IMR-90 (cell line): ENCODE measurements around the gene PRR36. TPM values are rescaled to one million over a fixed set of nuclear protein-coding genes. Genes with fewer than 3 reads are reported as not detected.

Experiments
- ATAC-seq: fragments of 200-7000 bp; cut with Tn5 transposase; 2 replicates; pipeline ENCODE4 v1.9.1; 2020; ENCODE audit warnings: low read depth, mild to moderate bottlenecking, moderate library complexity
- BruUV-seq: library from RNA; stranded (reverse); fragments of 400-500 nt; replicated peaks from 2 replicates; lab custom pipeline; 2021; lab: Mats Ljungman, UMichigan
- CTCF ChIA-PET: fragments of 300-600 bp; formaldehyde crosslinking; extraction: SDS; loops from one replicate; lab custom pipeline; 2021; ENCODE audit warnings: antibody characterized with exemption; lab: Yijun Ruan, JAX
- POLR2A ChIA-PET: fragments of 300-600 bp; sonication (Branson Sonifier 250); formaldehyde crosslinking; loops from one replicate; lab custom pipeline; 2022; ENCODE audit warnings: antibody characterized with exemption; ENCODE audit not compliant: unreplicated experiment; lab: Charles Lee
- DNase-seq: peaks from one replicate; pipeline ENCODE4 v3.0.0; 2013
- H2AFZ ChIP-seq: replicated peaks from 2 replicates; pipeline ENCODE3; 2013; ENCODE audit warnings: low read length, mild to moderate bottlenecking; ENCODE audit not compliant: poor library complexity
- H2AK5ac ChIP-seq: 2 replicates; pipeline ENCODE4 v1.6.1; 2013; ENCODE audit warnings: low read depth, low read length, inconsistent platforms
- H2AK9ac ChIP-seq: replicated peaks from 2 replicates; pipeline ENCODE3; 2013; ENCODE audit warnings: mild to moderate bottlenecking, low read depth, low read length, moderate library complexity; ENCODE audit not compliant: poor library complexity
- H2BK120ac ChIP-seq: 2 replicates; pipeline ENCODE4 v1.6.1; 2013; ENCODE audit warnings: low read depth, low read length, inconsistent platforms
- H2BK15ac ChIP-seq: 3 replicates; pipeline ENCODE4 v1.6.1; 2013; ENCODE audit warnings: low read depth, low read length, inconsistent platforms
- H2BK20ac ChIP-seq: 2 replicates; pipeline ENCODE4 v1.6.1; 2013; ENCODE audit warnings: low read depth, mild to moderate bottlenecking, inconsistent platforms, low read length, moderate library complexity
- H2BK5ac ChIP-seq: 2 replicates; pipeline ENCODE4 v1.6.1; 2013; ENCODE audit warnings: mild to moderate bottlenecking, low read depth, low read length, inconsistent platforms; ENCODE audit not compliant: poor library complexity, severe bottlenecking
- H3K14ac ChIP-seq: replicated peaks from 2 replicates; pipeline ENCODE4 v1.6.1; 2013; ENCODE audit warnings: low read depth, low read length, inconsistent platforms
- H3K18ac ChIP-seq: 2 replicates; pipeline ENCODE4 v1.6.1; 2013; ENCODE audit warnings: low read depth, low read length, control low read depth
- H3K23ac ChIP-seq: 2 replicates; pipeline ENCODE4 v1.6.1; 2013; ENCODE audit warnings: low read depth, low read length, inconsistent platforms
- H3K27ac ChIP-seq: 2 replicates; pipeline ENCODE4 v1.5.1; 2013; ENCODE audit warnings: mild to moderate bottlenecking, control low read depth, low read length; ENCODE audit not compliant: insufficient read depth
- H3K27me3 ChIP-seq: 2 replicates; pipeline ENCODE4 v1.6.1; 2013; ENCODE audit warnings: low read length; ENCODE audit not compliant: control insufficient read depth, insufficient read depth
- H3K36me3 ChIP-seq: 2 replicates; pipeline ENCODE4 v1.6.1; 2013; ENCODE audit warnings: low read length, mixed read lengths; ENCODE audit not compliant: control insufficient read depth, insufficient read depth
- H3K4ac ChIP-seq: 2 replicates; pipeline ENCODE4 v1.6.1; 2013; ENCODE audit warnings: low read depth, low read length, inconsistent platforms
- H3K4me1 ChIP-seq: 2 replicates; pipeline ENCODE4 v1.6.1; 2013; ENCODE audit warnings: low read length, mixed read lengths; ENCODE audit not compliant: control insufficient read depth, insufficient read depth
- H3K4me2 ChIP-seq: 2 replicates; pipeline ENCODE4 v1.6.1; 2013; ENCODE audit warnings: low read depth, mild to moderate bottlenecking, control low read depth, low read length, moderate library complexity
- H3K4me3 ChIP-seq: 2 replicates; pipeline ENCODE4 v1.5.1; 2013; ENCODE audit warnings: low read depth, mild to moderate bottlenecking, control low read depth, low read length, moderate library complexity; ENCODE audit not compliant: insufficient read depth
- H3K56ac ChIP-seq: 2 replicates; pipeline ENCODE4 v1.6.1; 2013; ENCODE audit warnings: low read length, inconsistent platforms; ENCODE audit not compliant: insufficient read depth; ENCODE audit errors: extremely low read depth
- H3K79me1 ChIP-seq, 2 experiments: 2 replicates each; pipeline ENCODE4 v1.6.1; 2013; ENCODE audit warnings: low read length in 2 of 2, inconsistent platforms in 1 of 2, low read depth in 1 of 2
- H3K9ac ChIP-seq: 2 replicates; pipeline ENCODE4 v1.6.1; 2013; ENCODE audit warnings: low read depth, low read length, control low read depth
- H3K9me1 ChIP-seq: 2 replicates; pipeline ENCODE4 v1.6.1; 2013; ENCODE audit warnings: low read length, inconsistent platforms; ENCODE audit not compliant: insufficient read depth
- H3K9me3 ChIP-seq: 2 replicates; pipeline ENCODE4 v1.6.1; 2013; ENCODE audit warnings: low read length; ENCODE audit not compliant: control insufficient read depth, insufficient read depth
- H4K20me1 ChIP-seq: 2 replicates; pipeline ENCODE4 v1.6.1; 2013; ENCODE audit warnings: low read length, inconsistent platforms; ENCODE audit not compliant: insufficient read depth
- H4K5ac ChIP-seq: 2 replicates; pipeline ENCODE4 v1.6.1; 2013; ENCODE audit warnings: mild to moderate bottlenecking, low read depth, low read length, control low read depth
- H4K8ac ChIP-seq, 2 experiments: 2 replicates each; pipeline ENCODE4 v1.6.1; 2013; ENCODE audit warnings: low read depth in 2 of 2, low read length in 2 of 2, control low read depth in 1 of 2, inconsistent platforms in 1 of 2
- H4K91ac ChIP-seq: 2 replicates; pipeline ENCODE4 v1.6.1; 2013; ENCODE audit warnings: low read depth, low read length, inconsistent platforms; ENCODE audit not compliant: insufficient read depth
- FOS ChIP-seq: fragments of 150-350 bp; IDR thresholded peaks from 2 replicates; pipeline ENCODE4 v1.6.1; 2016; ENCODE audit warnings: low read depth, low read length
- MAFK ChIP-seq: IDR thresholded peaks from 2 replicates; pipeline ENCODE4 v1.6.1; 2012; ENCODE audit warnings: low read depth, low read length, improper control_type of control experiment
- NFE2L2 ChIP-seq: fragments of 150-350 bp; IDR thresholded peaks from 2 replicates; pipeline ENCODE4 v1.6.1; 2016; ENCODE audit warnings: low read depth, mild to moderate bottlenecking, low read length
- RCOR1 ChIP-seq: IDR thresholded peaks from 2 replicates; pipeline ENCODE4 v1.6.1; 2012; ENCODE audit warnings: mild to moderate bottlenecking, low read length, improper control_type of control experiment; ENCODE audit not compliant: insufficient replicate concordance
- SMC3 ChIP-seq: fragments of 150-350 bp; IDR thresholded peaks from 2 replicates; pipeline ENCODE4 v1.6.1; 2016; ENCODE audit warnings: low read depth, mild to moderate bottlenecking, antibody characterized with exemption, low read length, moderate library complexity
- WGBS, 2 experiments: methylation state at CpG; one replicate each; pipeline versions ENCODE4 v1.1.5 to v1.1.7; 2013; ENCODE audit warnings: missing lambda C conversion rate in 2 of 2; ENCODE audit not compliant: insufficient read length in 1 of 2; ENCODE audit errors: extremely low coverage in 2 of 2; 5-methylcytosine and 5-hydroxymethylcytosine counted together
- dilution Hi-C: fragments of 300-500 bp; cut with HindIII; formaldehyde crosslinking; loops from one replicate; pipeline ENCODE4 v1.14.3; 2018; ENCODE audit warnings: low sequenced_read_pairs; ENCODE audit not compliant: unreplicated experiment
- in situ Hi-C: fragments of 300-500 bp; cut with MboI; formaldehyde crosslinking; loops from 3 replicates; pipeline ENCODE4 v1.14.3; 2019; ENCODE audit warnings: low sequenced_read_pairs, inconsistent platforms, mixed read lengths
- intact Hi-C: fragments of 100-400 bp; cut with micrococcal nuclease; formaldehyde crosslinking; loops from 2 replicates; pipeline ENCODE4 v1.10.0; 2022
- polyA plus RNA-seq, 3 experiments: library from polyadenylated mRNA; depleted of rRNA; stranded (reverse); fragments of >200 nt; gene quantifications; 2 replicates each; pipeline ENCODE4 v1.2.3, GENCODE V29; 2012; ENCODE audit warnings: low replicate concordance in 1 of 3
- total RNA-seq: library from RNA; depleted of rRNA; stranded (reverse); fragments of >200 nt; gene quantifications from 2 replicates; pipeline ENCODE4 v1.2.3, GENCODE V29; 2012; rRNA removed
- TF ChIP-seq, protein P1 (sequence below): conservative IDR thresholded peaks from 2 replicates; pipeline ENCODE4 v1.5.1; 2012; ENCODE audit warnings: mild to moderate bottlenecking, low read depth, low read length, improper control_type of control experiment
- TF ChIP-seq, protein P2 (sequence below): fragments of 150-350 bp; IDR thresholded peaks from 2 replicates; pipeline ENCODE4 v1.6.1; 2017; ENCODE audit warnings: mild to moderate bottlenecking, antibody characterized with exemption, low read length, low read depth

Gene PRR36
- total and polyA plus RNA-seq, 2 of the 4 experiments (the other 2 are of a cell fraction) = 0.02 TPM; not detected in 1

DNA sequence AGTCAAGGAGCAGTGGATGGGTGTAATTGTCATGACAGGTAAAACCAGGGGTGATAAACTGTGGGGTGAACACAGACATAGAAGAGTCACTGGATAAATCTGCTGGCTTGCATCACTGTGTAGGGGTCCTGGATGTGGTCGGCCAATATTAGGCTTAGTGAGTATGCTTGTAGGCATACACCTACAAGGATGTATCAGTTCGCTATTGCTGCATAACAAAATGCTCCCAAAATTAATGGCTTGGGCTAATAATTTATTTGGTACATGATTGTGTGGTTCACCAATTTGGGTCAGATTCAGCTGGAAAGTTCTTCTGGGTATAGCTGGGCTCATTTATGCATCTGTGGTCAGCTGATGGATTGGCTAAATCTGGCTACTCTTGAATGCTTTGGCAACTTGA, 55.4 kb downstream of the PRR36 start:
- WGBS, 2 experiments = no CpG with 5 or more reads among the region's 2 CpGs
- dilution Hi-C loops (no loop called here), intact Hi-C loops (no loop called here), in situ Hi-C loops (loop anchor here (25.0 kb wide), 1 partner anchor 707 kb away; no protein-coding TSS in a partner anchor)
- Histone ChIP-seq H2BK20ac (no peak overlapping the region), H3K4ac (no peak overlapping the region), H2BK5ac (no peak overlapping the region), H3K4me1 (no peaks in the 10 kb centered on the region), H3K79me1 (no peaks in the 10 kb centered on the region), H2AK9ac (no peak overlapping the region), H3K9me3 (peaks cover 8% of the 10 kb centered on the region), H4K8ac (no peak overlapping the region), H3K4me3 (no peak overlapping the region), H3K9me1 (no peaks in the 10 kb centered on the region), H3K18ac (no peak overlapping the region), H4K20me1 (no peaks in the 10 kb centered on the region), H4K91ac (no peak overlapping the region), H3K9ac (no peak overlapping the region), H3K36me3 (no peaks in the 10 kb centered on the region), H3K4me2 (no peak overlapping the region), H3K23ac (no peak overlapping the region), H2AK5ac (no peak overlapping the region), H3K56ac (no peak overlapping the region), H3K27ac (no peak overlapping the region), H2BK15ac (no peak overlapping the region), H3K27me3 (peaks cover 12% of the 10 kb centered on the region), H3K14ac (no peak overlapping the region), H2BK120ac (no peak overlapping the region), H4K5ac (no peak overlapping the region), H2AFZ (no peak overlapping the region)
- TF ChIP-seq MAFK (no peak), NFE2L2 (no peak), RCOR1 (no peak), FOS (no peak), SMC3 (no peak)
- TF ChIP-seq, protein P1, sequence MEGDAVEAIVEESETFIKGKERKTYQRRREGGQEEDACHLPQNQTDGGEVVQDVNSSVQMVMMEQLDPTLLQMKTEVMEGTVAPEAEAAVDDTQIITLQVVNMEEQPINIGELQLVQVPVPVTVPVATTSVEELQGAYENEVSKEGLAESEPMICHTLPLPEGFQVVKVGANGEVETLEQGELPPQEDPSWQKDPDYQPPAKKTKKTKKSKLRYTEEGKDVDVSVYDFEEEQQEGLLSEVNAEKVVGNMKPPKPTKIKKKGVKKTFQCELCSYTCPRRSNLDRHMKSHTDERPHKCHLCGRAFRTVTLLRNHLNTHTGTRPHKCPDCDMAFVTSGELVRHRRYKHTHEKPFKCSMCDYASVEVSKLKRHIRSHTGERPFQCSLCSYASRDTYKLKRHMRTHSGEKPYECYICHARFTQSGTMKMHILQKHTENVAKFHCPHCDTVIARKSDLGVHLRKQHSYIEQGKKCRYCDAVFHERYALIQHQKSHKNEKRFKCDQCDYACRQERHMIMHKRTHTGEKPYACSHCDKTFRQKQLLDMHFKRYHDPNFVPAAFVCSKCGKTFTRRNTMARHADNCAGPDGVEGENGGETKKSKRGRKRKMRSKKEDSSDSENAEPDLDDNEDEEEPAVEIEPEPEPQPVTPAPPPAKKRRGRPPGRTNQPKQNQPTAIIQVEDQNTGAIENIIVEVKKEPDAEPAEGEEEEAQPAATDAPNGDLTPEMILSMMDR = no peak
- TF ChIP-seq, protein P2, sequence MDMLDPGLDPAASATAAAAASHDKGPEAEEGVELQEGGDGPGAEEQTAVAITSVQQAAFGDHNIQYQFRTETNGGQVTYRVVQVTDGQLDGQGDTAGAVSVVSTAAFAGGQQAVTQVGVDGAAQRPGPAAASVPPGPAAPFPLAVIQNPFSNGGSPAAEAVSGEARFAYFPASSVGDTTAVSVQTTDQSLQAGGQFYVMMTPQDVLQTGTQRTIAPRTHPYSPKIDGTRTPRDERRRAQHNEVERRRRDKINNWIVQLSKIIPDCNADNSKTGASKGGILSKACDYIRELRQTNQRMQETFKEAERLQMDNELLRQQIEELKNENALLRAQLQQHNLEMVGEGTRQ = no peak
- DNase-seq = no peak
- ChIA-PET CTCF (interaction anchor here (0.8 kb wide), 1 partner anchor 19 kb away, joined by 4 read pairs; no protein-coding TSS in a partner anchor), POLR2A (no interaction called here)
- no TSS peak for BruUV-seq
- no peak for ATAC-seq

Other genes starting within 250 kb of the PRR36 start
- gene XAB2, start 244.8 kb downstream of the PRR36 start, total RNA-seq = 28.1 and 29.9 TPM in 2 replicates
- 34.4 and 39.4 TPM in 2 replicates for gene XAB2, start 244.8 kb downstream of the PRR36 start, polyA plus RNA-seq (2012; rRNA removed)
- gene PET100, start 244.6 kb downstream of the PRR36 start, total RNA-seq = 1.4 and 5.3 TPM in 2 replicates
- gene PET100, start 244.6 kb downstream of the PRR36 start, polyA plus RNA-seq (2012; rRNA removed) = 31.4 and 40.0 TPM in 2 replicates
- gene PCP2, start 240.7 kb downstream of the PRR36 start, total RNA-seq = not detected in 2 replicates
- gene PCP2, start 240.7 kb downstream of the PRR36 start, polyA plus RNA-seq (2012; rRNA removed) = not detected in 2 replicates
- 3.9 and 8.6 TPM in 2 replicates for gene STXBP2, start 237.3 kb downstream of the PRR36 start, total RNA-seq
- 12.5 and 12.6 TPM in 2 replicates for gene STXBP2, start 237.3 kb downstream of the PRR36 start, polyA plus RNA-seq (2012; rRNA removed)
- not detected in 2 replicates for gene RETN, start 205.3 kb downstream of the PRR36 start, total RNA-seq
- gene RETN, start 205.3 kb downstream of the PRR36 start, polyA plus RNA-seq (2012; rRNA removed) = not detected in 2 replicates
- not detected in 2 replicates for gene MCEMP1, start 197.3 kb downstream of the PRR36 start, total RNA-seq
- 0.15 TPM in 1 of 2 replicates, not detected in the other for gene MCEMP1, start 197.3 kb downstream of the PRR36 start, polyA plus RNA-seq (2012; rRNA removed)
- gene TRAPPC5, start 193.6 kb downstream of the PRR36 start, total RNA-seq = 54.7 and 73.0 TPM in 2 replicates
- gene TRAPPC5, start 193.6 kb downstream of the PRR36 start, polyA plus RNA-seq (2012; rRNA removed) = 109 and 185 TPM in 2 replicates
- gene FCER2, start 172.3 kb downstream of the PRR36 start, total RNA-seq = not detected in 2 replicates
- not detected in 2 replicates for gene FCER2, start 172.3 kb downstream of the PRR36 start, polyA plus RNA-seq (2012; rRNA removed)
- not detected in 2 replicates for gene CLEC4G, start 142.3 kb downstream of the PRR36 start, total RNA-seq
- not detected in 2 replicates for gene CLEC4G, start 142.3 kb downstream of the PRR36 start, polyA plus RNA-seq (2012; rRNA removed)
- gene CD209, start 126.9 kb downstream of the PRR36 start, total RNA-seq = not detected in 2 replicates
- gene CD209, start 126.9 kb downstream of the PRR36 start, polyA plus RNA-seq (2012; rRNA removed) = not detected in 2 replicates
- not detected in 2 replicates for gene CLEC4M, start 111.1 kb downstream of the PRR36 start, total RNA-seq
- not detected in 2 replicates for gene CLEC4M, start 111.1 kb downstream of the PRR36 start, polyA plus RNA-seq (2012; rRNA removed)
- gene EVI5L, start 44.2 kb downstream of the PRR36 start, total RNA-seq = 12.7 and 15.0 TPM in 2 replicates
- 14.6 and 15.0 TPM in 2 replicates for gene EVI5L, start 44.2 kb downstream of the PRR36 start, polyA plus RNA-seq (2012; rRNA removed)
- gene LRRC8E, start 14.1 kb upstream of the PRR36 start, total RNA-seq = 6.9 and 7.2 TPM in 2 replicates
- 6.4 and 6.9 TPM in 2 replicates for gene LRRC8E, start 14.1 kb upstream of the PRR36 start, polyA plus RNA-seq (2012; rRNA removed)
- 3.9 and 4.1 TPM in 2 replicates for gene MAP2K7, start 29.5 kb upstream of the PRR36 start, total RNA-seq
- 15.6 TPM in 2 replicates for gene MAP2K7, start 29.5 kb upstream of the PRR36 start, polyA plus RNA-seq (2012; rRNA removed)
- gene TGFBR3L, start 40.4 kb upstream of the PRR36 start, total RNA-seq = not detected in 2 replicates
- 0.94 and 2.2 TPM in 2 replicates for gene TGFBR3L, start 40.4 kb upstream of the PRR36 start, polyA plus RNA-seq (2012; rRNA removed)
- 12.5 TPM in 2 replicates for gene SNAPC2, start 45.9 kb upstream of the PRR36 start, total RNA-seq
- gene SNAPC2, start 45.9 kb upstream of the PRR36 start, polyA plus RNA-seq (2012; rRNA removed) = 29.2 and 34.9 TPM in 2 replicates
- 0.36 and 0.56 TPM in 2 replicates for gene CTXN1, start 51.7 kb upstream of the PRR36 start, total RNA-seq
- 7.4 and 12.8 TPM in 2 replicates for gene CTXN1, start 51.7 kb upstream of the PRR36 start, polyA plus RNA-seq (2012; rRNA removed)
- 37.6 and 43.0 TPM in 2 replicates for gene TIMM44, start 69.3 kb upstream of the PRR36 start, total RNA-seq
- gene TIMM44, start 69.3 kb upstream of the PRR36 start, polyA plus RNA-seq (2012; rRNA removed) = 52.3 and 65.3 TPM in 2 replicates
- gene ELAVL1, start 131.3 kb upstream of the PRR36 start, total RNA-seq = 56.9 and 59.0 TPM in 2 replicates
- 51.3 and 55.6 TPM in 2 replicates for gene ELAVL1, start 131.3 kb upstream of the PRR36 start, polyA plus RNA-seq (2012; rRNA removed)
- gene CCL25, start 178.4 kb upstream of the PRR36 start, total RNA-seq = not detected in 2 replicates
- not detected in 2 replicates for gene CCL25, start 178.4 kb upstream of the PRR36 start, polyA plus RNA-seq (2012; rRNA removed)